Measurements from ENCODE around the gene GIPC1.

GRCh38 chr19:14510311-14511228 is 14.6 kb upstream of the GIPC1 start:
- no peak for TF ChIP-seq CTCF (IDR thresholded peaks at IDR 0.05)
- TF ChIP-seq POLR2AphosphoS5 (IDR thresholded peaks at IDR 0.05) = no peak
- no peak for TF ChIP-seq POLR2A (IDR thresholded peaks at IDR 0.05)

All from stomach (tissue), 4 donors.